ENCODE measurements around the gene NNT. TPM values are rescaled to one million over a fixed set of nuclear protein-coding genes. Genes with fewer than 3 reads are reported as not detected.

Gene NNT
- polyA plus RNA-seq, 1 donor (not counting 4 experiments of a cell fraction or from before 2014, with no cell fraction given), result 23.3 TPM

- Histone ChIP-seq H3K27ac (ENCODE audit: control insufficient read depth, insufficient read depth, low read length) (no peak overlapping the region), H3K4me1 (ENCODE audit: control insufficient read depth, extremely low read depth, insufficient read depth, low read length) (no peaks in the 10 kb centered on the region), H4K20me1 (ENCODE audit: control insufficient read depth, extremely low read depth, insufficient read depth, low read length) (no peaks in the 10 kb centered on the region), H3K27me3 (ENCODE audit: control insufficient read depth, extremely low read depth, insufficient read depth, low read length) (no peaks in the 10 kb centered on the region), H3K36me3 (ENCODE audit: control insufficient read depth in 2 of 2, extremely low read depth in 1 of 2, insufficient read depth in 2 of 2, low read length in 2 of 2) (no peaks in the 10 kb centered on the region), H3K4me2 (ENCODE audit: control insufficient read depth, extremely low read depth, insufficient read depth, low read depth, low read length) (no peak overlapping the region), H3K4me3 (ENCODE audit: control insufficient read depth in 2 of 3, extremely low read depth in 1 of 3, insufficient read depth in 2 of 3, low read depth in 1 of 3, low read length in 3 of 3) (no peak overlapping the region), H3K9me1 (ENCODE audit: control insufficient read depth, extremely low read depth, insufficient read depth, low read length) (no peaks in the 10 kb centered on the region), H3K9ac (ENCODE audit: control insufficient read depth, extremely low read depth, insufficient read depth, low read length) (no peak overlapping the region), H3K9me3 (ENCODE audit: control insufficient read depth, low read depth, low read length) (no peaks in the 10 kb centered on the region), H2AFZ (ENCODE audit: control insufficient read depth, low read length) (no peak overlapping the region), H3K79me2 (ENCODE audit: control insufficient read depth, insufficient read depth, low read length) (no peaks in the 10 kb centered on the region)
- FAIRE-seq, result no peak
- TF ChIP-seq, protein P1, sequence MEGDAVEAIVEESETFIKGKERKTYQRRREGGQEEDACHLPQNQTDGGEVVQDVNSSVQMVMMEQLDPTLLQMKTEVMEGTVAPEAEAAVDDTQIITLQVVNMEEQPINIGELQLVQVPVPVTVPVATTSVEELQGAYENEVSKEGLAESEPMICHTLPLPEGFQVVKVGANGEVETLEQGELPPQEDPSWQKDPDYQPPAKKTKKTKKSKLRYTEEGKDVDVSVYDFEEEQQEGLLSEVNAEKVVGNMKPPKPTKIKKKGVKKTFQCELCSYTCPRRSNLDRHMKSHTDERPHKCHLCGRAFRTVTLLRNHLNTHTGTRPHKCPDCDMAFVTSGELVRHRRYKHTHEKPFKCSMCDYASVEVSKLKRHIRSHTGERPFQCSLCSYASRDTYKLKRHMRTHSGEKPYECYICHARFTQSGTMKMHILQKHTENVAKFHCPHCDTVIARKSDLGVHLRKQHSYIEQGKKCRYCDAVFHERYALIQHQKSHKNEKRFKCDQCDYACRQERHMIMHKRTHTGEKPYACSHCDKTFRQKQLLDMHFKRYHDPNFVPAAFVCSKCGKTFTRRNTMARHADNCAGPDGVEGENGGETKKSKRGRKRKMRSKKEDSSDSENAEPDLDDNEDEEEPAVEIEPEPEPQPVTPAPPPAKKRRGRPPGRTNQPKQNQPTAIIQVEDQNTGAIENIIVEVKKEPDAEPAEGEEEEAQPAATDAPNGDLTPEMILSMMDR (optimal IDR thresholded peaks at IDR 0.05 in 1 of 3, IDR thresholded peaks at IDR 0.05 in 1 of 3, conservative IDR thresholded peaks at IDR 0.05 in 1 of 3; ENCODE audit: extremely low read depth in 1 of 3, insufficient read depth in 2 of 3, low read length in 3 of 3), result no peak
- TF ChIP-seq EZH2 (IDR thresholded peaks at IDR 0.05; ENCODE audit: low read length), result no peak
- no peak for DNase-seq (ENCODE audit: low read depth, low spot score)
- dilution Hi-C loops (cut with MboI; ENCODE audit: extremely low pct_ligation_motif_present, low sequenced_read_pairs), result no loop called here
Observed at GRCh38 chr5:43702293-43702692, 99.3 kb downstream of the NNT start.

- Histone ChIP-seq H2AFZ (ENCODE audit: control insufficient read depth, low read length) (no peak overlapping the region), H3K79me2 (ENCODE audit: control insufficient read depth, insufficient read depth, low read length) (no peaks in the 10 kb centered on the region), H3K4me1 (ENCODE audit: control insufficient read depth, extremely low read depth, insufficient read depth, low read length) (no peaks in the 10 kb centered on the region), H3K4me3 (ENCODE audit: control insufficient read depth in 2 of 3, extremely low read depth in 1 of 3, insufficient read depth in 2 of 3, low read depth in 1 of 3, low read length in 3 of 3) (no peak overlapping the region), H3K36me3 (ENCODE audit: control insufficient read depth in 2 of 2, extremely low read depth in 1 of 2, insufficient read depth in 2 of 2, low read length in 2 of 2) (no peaks in the 10 kb centered on the region), H3K27ac (ENCODE audit: control insufficient read depth, insufficient read depth, low read length) (no peak overlapping the region), H3K9me1 (ENCODE audit: control insufficient read depth, extremely low read depth, insufficient read depth, low read length) (no peaks in the 10 kb centered on the region), H3K27me3 (ENCODE audit: control insufficient read depth, extremely low read depth, insufficient read depth, low read length) (no peaks in the 10 kb centered on the region), H3K9ac (ENCODE audit: control insufficient read depth, extremely low read depth, insufficient read depth, low read length) (no peak overlapping the region), H3K4me2 (ENCODE audit: control insufficient read depth, extremely low read depth, insufficient read depth, low read depth, low read length) (no peak overlapping the region), H4K20me1 (ENCODE audit: control insufficient read depth, extremely low read depth, insufficient read depth, low read length) (no peaks in the 10 kb centered on the region), H3K9me3 (ENCODE audit: control insufficient read depth, low read depth, low read length) (no peaks in the 10 kb centered on the region)
- TF ChIP-seq, protein P1 (optimal IDR thresholded peaks at IDR 0.05 in 1 of 3, IDR thresholded peaks at IDR 0.05 in 1 of 3, conservative IDR thresholded peaks at IDR 0.05 in 1 of 3; ENCODE audit: extremely low read depth in 1 of 3, insufficient read depth in 2 of 3, low read length in 3 of 3), result no peak
- TF ChIP-seq EZH2 (IDR thresholded peaks at IDR 0.05; ENCODE audit: low read length), result no peak
- FAIRE-seq (no peak), DNase-seq (ENCODE audit: low read depth, low spot score) (no peak)
- dilution Hi-C loops (cut with MboI; ENCODE audit: extremely low pct_ligation_motif_present, low sequenced_read_pairs), result no loop called here
Observed at GRCh38 chr5:43702815-43703214, 99.8 kb downstream of the NNT start.

Data from keratinocyte (primary cell).